Nephron progenitor cell (in vitro differentiated cells): Measurements from ENCODE around the gene RCOR1.
"Not testable (repeated sequence)": the region's sequence is repeated elsewhere in the genome, so short reads cannot be mapped to it uniquely, and the experiment has no call there.

ENCODE experiments used
- DNase-seq: peaks from one replicate; pipeline ENCODE4 v3.0.0; 2021
- H3K27ac Mint-ChIP-seq: 2 replicates; pipeline ENCODE4 v1.8.0; 2021; ENCODE audit warnings: mild to moderate bottlenecking, moderate library complexity, mixed read lengths
- H3K27me3 Mint-ChIP-seq: 2 replicates; pipeline ENCODE4 v1.8.0; 2021; ENCODE audit warnings: mild to moderate bottlenecking, low read depth, mixed read lengths; ENCODE audit not compliant: poor library complexity
- H3K36me3 Mint-ChIP-seq: 2 replicates; pipeline ENCODE4 v1.8.0; 2021; ENCODE audit warnings: low read depth, mixed read lengths
- H3K4me1 Mint-ChIP-seq: 2 replicates; pipeline ENCODE4 v1.8.0; 2021; ENCODE audit warnings: mixed read lengths
- H3K4me3 Mint-ChIP-seq: 2 replicates; pipeline ENCODE4 v1.8.0; 2021; ENCODE audit warnings: mild to moderate bottlenecking, moderate library complexity, mixed read lengths
- H3K9me3 Mint-ChIP-seq: 2 replicates; pipeline ENCODE4 v1.8.0; 2021; ENCODE audit warnings: mild to moderate bottlenecking, moderate library complexity, mixed read lengths
- TF ChIP-seq, protein P1 (sequence below): fragments of 200-600 bp; sonication (generic); IDR thresholded peaks from 2 replicates; pipeline ENCODE4 v1.5.0; 2021; ENCODE audit warnings: antibody characterized with exemption

RCOR1 gene

GRCh38 chr14:102629011-102629444, 36.6 kb downstream of the RCOR1 start:
- H3K4me1 Mint-ChIP-seq = peaks cover 61% of the 10 kb centered on the region
- H3K27ac Mint-ChIP-seq = peak overlapping the region; percentile 95
- DNase-seq = no peak
- peaks cover 3% of the 10 kb centered on the region for H3K9me3 Mint-ChIP-seq
- H3K4me3 Mint-ChIP-seq = no peak overlapping the region
- TF ChIP-seq, protein P1, sequence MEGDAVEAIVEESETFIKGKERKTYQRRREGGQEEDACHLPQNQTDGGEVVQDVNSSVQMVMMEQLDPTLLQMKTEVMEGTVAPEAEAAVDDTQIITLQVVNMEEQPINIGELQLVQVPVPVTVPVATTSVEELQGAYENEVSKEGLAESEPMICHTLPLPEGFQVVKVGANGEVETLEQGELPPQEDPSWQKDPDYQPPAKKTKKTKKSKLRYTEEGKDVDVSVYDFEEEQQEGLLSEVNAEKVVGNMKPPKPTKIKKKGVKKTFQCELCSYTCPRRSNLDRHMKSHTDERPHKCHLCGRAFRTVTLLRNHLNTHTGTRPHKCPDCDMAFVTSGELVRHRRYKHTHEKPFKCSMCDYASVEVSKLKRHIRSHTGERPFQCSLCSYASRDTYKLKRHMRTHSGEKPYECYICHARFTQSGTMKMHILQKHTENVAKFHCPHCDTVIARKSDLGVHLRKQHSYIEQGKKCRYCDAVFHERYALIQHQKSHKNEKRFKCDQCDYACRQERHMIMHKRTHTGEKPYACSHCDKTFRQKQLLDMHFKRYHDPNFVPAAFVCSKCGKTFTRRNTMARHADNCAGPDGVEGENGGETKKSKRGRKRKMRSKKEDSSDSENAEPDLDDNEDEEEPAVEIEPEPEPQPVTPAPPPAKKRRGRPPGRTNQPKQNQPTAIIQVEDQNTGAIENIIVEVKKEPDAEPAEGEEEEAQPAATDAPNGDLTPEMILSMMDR = no peak
- peaks cover 2% of the 10 kb centered on the region for H3K27me3 Mint-ChIP-seq
- H3K36me3 Mint-ChIP-seq = peaks cover 17% of the 10 kb centered on the region

GRCh38 chr14:102629808-102630350, 37.4 kb downstream of the RCOR1 start:
- peaks cover 66% of the 10 kb centered on the region for H3K4me1 Mint-ChIP-seq
- TF ChIP-seq, protein P1 = no peak
- H3K4me3 Mint-ChIP-seq = peak overlapping the region; percentile 59
- no peak for DNase-seq
- H3K9me3 Mint-ChIP-seq = peaks cover 3% of the 10 kb centered on the region
- H3K27ac Mint-ChIP-seq = peak overlapping the region; percentile 95
- H3K36me3 Mint-ChIP-seq = peaks cover 17% of the 10 kb centered on the region
- H3K27me3 Mint-ChIP-seq = peaks cover 4% of the 10 kb centered on the region

DNA sequence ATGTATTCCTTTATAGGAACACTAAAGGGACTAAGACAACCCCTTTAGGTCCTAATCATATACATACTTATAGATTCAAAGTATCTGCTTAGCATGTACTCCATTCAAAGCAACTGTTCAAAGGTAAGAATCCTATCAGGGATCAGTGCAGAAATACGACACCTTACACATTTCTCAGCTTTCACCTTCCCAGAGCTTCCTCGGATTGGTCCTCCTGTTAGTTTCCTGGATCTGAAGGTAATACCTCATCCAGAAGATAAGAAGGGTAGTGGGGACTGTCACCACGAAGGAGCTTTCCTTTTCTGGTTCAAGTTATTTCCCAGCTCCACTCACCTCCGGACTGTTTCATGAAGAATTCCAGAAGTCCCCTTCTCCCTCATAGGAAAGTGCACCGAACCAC, 38.0 kb downstream of the RCOR1 start:
- DNase-seq = no peak
- Mint-ChIP-seq H3K27me3 (peaks cover 4% of the 10 kb centered on the region), H3K9me3 (peaks cover 3% of the 10 kb centered on the region), H3K36me3 (peaks cover 17% of the 10 kb centered on the region), H3K27ac (peak overlapping the region; percentile 95), H3K4me1 (peaks cover 66% of the 10 kb centered on the region), H3K4me3 (peak overlapping the region; percentile 59)
- TF ChIP-seq, protein P1 = no peak

- TF ChIP-seq, protein P1 = no peak
- peaks cover 4% of the 10 kb centered on the region for H3K27me3 Mint-ChIP-seq
- peak overlapping the region; percentile 95 for H3K27ac Mint-ChIP-seq
- peaks cover 62% of the 10 kb centered on the region for H3K4me1 Mint-ChIP-seq
- H3K4me3 Mint-ChIP-seq = no peak overlapping the region
- no peak for DNase-seq
- H3K36me3 Mint-ChIP-seq = peaks cover 14% of the 10 kb centered on the region
- H3K9me3 Mint-ChIP-seq = peaks cover 3% of the 10 kb centered on the region
Measured at GRCh38 chr14:102630881-102631280, 38.4 kb downstream of the RCOR1 start.

DNA sequence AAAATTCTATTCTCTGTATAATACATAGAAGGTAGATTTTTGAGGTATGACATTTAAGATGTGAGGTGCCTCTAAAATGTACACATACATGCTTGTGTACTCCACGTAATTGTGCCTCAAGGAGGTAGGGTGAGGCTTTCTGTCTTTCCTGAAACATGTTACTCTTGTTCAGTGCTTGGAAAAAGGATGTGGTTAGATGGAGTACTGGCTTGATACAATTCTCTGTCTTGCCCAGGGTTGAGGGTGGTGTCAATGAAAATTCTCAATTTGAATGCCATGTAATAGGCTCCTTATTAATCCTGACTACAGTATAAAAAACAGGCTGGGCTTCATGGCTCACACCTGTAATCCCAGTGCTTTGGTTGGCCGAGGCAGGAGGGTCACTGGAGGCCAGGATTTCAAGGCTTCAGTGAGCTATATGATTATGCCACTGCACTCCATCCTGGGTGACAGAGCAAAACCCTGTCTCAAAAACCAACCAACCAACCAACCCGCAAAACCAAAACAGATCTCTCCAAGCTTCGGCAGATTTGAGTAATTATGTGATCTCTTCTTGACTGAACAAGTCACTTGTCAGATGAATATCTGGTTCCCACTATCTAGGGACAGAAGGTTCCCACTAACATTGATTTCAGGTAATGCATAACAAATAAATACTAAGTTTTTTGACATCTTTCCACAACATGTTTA, 41.6 kb downstream of the RCOR1 start:
- TF ChIP-seq, protein P1 = no peak
- Mint-ChIP-seq H3K4me1 (peaks cover 60% of the 10 kb centered on the region), H3K27me3 (peaks cover 4% of the 10 kb centered on the region), H3K4me3 (no peak overlapping the region), H3K36me3 (peaks cover 3% of the 10 kb centered on the region), H3K27ac (no peak overlapping the region), H3K9me3 (peaks cover under 1% of the 10 kb centered on the region)
- DNase-seq = no peak

DNA sequence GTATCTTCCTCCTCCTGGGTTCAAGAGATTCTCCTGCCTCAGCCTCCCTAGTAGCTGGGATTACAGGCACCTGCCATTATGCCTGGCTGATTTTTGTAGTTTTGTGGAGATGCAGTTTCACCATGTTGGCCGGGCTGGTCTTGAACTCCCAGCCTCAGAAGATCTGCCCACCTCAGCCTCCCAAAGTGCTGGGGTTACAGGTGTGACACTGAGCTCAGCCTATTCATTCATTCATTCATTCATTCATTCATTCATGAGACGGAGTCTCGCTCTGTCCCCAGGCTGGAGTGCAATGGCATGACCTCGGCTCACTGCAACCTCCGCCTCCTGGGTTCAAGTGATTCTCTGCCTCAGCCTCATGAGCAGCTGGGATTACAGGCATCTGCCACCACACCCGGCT, 47.2 kb downstream of the RCOR1 start:
- Mint-ChIP-seq H3K4me1 (peaks cover 43% of the 10 kb centered on the region), H3K36me3 (peaks cover 17% of the 10 kb centered on the region)
- H3K27me3 Mint-ChIP-seq, H3K4me3 Mint-ChIP-seq, H3K9me3 Mint-ChIP-seq, H3K27ac Mint-ChIP-seq, DNase-seq: not testable (repeated sequence)
